GM19452 (cell line): ENCODE measurements around the gene CUX1.
"Not testable (repeated sequence)": the region's sequence is repeated elsewhere in the genome, so short reads cannot be mapped to it uniquely, and the experiment has no call there.

ENCODE experiments used
- ATAC-seq: cut with Tn5 transposase; IDR thresholded peaks from one replicate; pipeline ENCODE4 v1.9.1; 2021; ENCODE audit not compliant: unreplicated experiment

CUX1 gene

DNA sequence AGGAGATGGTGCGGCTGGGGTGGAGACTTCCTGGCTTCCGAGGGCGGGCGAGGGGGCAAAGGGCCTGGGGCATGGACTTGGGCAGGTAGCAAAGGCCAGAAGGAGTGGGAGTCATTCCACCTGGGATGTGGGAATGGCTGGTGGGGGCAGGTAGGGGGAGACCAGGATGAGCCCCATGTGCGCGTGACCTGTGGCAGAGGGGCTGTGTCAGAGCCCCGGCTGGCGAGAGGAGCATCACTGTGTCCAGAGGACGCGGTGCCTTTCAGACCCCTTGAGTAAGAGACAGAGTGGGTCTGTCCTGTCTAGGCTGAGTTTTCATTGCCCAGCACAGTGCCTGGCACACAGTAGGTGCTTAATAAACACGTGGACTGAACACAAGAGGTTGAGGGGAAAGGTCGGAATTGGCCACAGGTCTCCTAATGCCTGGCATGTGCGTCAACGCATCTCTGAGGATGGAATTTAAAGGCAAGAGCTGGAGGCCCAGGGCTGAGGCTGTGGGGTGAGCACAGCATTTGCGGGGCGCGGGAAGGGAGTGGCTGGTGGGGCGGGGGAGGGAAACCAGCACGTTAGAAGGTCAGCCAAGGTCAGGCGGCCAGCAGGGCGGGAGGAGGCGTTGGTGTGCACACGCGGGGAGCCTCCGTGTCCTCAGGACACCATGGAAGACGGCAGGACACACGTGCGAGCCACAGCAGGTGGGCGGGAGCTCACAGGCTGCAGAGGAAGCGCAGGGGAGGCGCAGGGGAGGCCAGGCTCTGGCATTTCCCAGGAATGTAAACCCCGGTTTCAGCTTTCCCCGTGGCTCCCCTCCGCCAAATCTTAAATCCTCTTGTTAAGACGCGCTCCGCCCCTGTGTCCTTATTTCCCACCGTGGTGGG is 51.8 kb downstream of the CUX1 start:
- no peak for ATAC-seq

GRCh38 chr7:101869901-101870290 is 52.5 kb downstream of the CUX1 start:
- no peak for ATAC-seq

DNA sequence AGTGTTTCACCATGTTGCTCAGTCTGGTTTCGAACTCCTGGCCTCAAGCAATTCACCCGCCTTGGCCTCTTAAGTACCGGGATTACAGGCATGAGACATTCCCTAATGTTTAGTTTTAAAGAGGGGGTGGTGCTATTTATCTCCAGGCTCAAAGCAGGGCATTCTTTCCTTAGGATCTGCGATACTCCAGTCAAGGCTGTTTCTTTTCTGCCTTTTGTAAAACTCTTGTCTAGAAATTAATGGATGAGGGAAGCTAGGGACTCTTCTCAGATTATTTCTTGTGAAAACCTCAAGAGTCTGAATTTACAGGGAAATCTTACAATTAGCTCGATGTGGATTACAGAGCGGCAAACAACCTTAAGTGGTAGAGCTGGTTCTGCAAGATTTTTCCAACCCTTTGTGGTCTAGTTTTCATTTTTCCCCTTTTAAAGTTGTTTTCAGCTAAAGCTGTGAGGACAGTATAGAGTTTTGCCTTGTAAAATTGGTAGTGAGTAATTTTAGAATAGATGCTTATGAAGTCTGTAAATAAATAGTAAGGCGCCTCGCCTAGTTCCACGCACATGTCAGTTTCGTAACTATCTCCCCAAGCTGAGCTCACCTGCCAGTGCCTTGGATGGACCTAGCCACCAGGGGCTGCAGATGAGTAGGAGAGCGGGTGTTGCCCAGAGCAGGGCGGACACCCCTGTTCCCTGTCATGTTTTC is 53.1 kb downstream of the CUX1 start:
- ATAC-seq = no peak

DNA sequence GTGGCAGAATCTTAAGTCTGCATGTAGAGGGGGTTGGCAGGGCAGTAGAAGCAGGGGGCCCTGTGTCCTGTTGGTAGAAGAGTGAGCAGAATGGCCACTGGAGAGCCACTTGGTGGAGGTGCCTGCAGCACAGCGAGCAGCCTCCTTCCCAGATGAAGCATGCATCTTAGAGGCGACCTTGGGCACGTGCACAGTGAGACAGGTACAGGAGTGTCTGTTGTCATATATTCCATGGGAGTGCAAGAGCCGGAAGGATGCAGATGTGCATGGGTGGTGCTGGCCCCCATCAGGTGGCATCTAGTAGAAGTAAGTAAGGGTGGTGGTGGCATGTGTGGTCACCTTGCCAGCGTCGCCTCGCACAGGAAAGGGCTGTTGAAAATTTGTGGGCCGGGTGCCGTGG is 53.9 kb downstream of the CUX1 start:
- no peak for ATAC-seq

DNA sequence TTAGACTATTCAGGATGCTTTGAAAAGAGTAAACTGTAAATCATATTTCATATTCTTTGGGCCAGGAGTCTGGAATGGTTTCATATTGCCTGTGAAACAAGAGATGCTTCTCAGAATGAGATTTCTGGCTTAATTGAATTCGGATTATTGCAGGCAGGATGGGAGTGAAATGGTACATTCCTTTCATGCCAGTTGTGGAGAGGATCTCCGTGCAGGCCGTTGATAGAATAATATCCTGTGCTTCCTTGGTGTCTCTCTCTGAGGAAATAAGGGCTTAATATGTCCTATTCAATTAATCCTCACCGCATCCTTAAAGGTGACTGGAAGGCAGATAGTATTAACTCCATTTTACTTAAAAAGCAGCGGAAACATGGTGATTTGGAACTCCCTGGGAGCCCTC is 56.6 kb downstream of the CUX1 start:
- ATAC-seq = no peak

DNA sequence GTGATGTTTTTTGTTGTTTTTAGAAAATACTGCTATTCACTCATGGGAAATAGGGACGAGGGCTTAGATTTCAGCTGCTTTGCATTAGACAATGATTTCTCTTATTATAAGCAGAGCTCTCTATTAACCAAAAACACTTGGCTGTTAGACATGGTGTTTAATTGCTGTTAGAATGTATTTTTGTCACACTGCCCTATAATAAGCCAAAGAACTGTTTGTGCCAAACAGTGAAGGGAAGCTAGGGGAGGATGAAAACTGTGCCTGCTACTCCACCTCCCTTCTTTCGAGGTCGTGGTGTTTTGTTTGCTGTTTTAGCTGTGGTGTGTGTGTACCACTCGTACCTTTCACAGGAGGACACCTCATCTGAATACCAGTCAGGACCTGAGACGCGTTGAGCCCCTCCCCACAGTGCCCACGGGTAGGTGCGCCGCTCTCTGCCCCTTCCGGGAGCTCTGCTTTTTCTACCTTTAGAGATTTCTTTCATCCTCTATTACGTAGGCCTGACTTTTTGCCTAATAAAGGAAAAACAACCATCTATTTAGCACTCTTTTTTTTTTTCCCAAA is 57.9 kb downstream of the CUX1 start:
- no peak for ATAC-seq

GRCh38 chr7:101877882-101878591 is 60.6 kb downstream of the CUX1 start:
- no peak for ATAC-seq

GRCh38 chr7:101878938-101879337 is 61.5 kb downstream of the CUX1 start:
- ATAC-seq = no peak

- no peak for ATAC-seq
These were observed 62.1 kb downstream of the CUX1 start for GRCh38 chr7:101879565-101879964.

GRCh38 chr7:101880282-101881054 is 63.0 kb downstream of the CUX1 start:
- no peak for ATAC-seq

DNA sequence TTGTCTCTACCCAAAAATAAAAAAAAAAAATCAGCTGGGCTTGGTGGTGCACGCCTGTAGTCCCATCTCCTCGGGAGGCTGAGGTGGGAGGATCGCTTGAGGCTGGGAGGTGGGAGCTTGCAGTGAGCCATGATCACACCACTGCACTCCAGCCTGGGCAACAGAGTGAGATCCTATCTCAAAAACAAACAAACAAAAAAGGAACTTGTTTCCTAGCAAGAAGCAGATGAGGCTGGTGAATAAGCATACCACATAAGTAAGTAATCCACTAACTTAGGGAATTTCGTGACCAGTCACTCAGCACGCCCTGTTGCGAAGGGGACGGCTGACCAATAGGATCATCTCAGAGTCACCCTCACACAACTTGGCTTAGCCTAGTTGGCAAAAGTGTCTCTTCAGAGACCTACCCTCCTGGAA is 64.6 kb downstream of the CUX1 start:
- no peak for ATAC-seq

- no peak for ATAC-seq
These were observed 65.5 kb downstream of the CUX1 start for GRCh38 chr7:101882595-101883564.

DNA sequence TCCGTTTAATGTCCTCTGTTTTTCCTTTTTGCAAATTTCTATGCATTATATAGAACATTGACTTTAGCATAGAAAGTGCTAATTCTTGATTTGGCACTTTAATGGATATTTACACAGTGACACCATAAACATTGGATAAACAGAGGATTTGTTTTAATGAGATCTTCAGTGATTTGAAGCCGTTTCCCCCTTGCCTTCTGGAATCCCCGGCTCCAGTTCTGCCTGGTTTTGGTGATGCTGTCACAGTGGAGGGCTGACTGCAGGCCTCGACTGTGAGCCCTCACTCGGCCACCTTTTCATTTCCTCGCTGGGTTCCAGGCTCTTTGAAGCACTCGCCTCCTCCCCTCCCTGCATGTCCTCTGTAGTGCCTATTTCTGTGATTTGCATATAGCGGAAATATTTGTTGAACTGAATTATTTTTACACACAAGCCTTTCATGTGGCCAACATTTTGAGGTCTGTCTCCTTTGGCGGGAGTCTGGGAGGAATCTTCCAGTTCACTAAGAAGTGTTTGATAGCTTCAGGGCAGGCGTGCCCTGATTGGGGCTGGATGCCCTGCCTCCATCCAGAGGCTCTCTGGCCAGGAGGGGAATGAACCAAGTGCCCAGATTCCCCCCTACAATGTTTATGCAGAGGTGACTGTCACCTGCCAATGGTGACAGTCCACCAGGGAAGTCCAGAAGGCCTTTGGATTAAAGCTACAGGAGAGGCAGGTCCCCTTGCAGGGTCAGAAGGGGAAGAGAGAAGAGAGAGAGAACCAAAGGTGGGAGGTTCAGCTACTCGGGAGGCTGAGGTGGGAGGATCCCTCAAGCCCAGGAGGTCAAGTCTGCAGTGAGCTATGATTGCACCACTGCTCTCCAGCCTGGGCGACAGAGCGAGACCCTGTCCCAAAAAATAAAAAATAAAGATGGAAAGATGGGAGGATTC is 67.5 kb downstream of the CUX1 start:
- peak; percentile 64 for ATAC-seq

- ATAC-seq = no peak
These were observed 68.2 kb downstream of the CUX1 start for GRCh38 chr7:101885597-101885955.

- not testable (repeated sequence) for ATAC-seq
These were observed 69.9 kb downstream of the CUX1 start for GRCh38 chr7:101887352-101887751.

GRCh38 chr7:101888564-101888963 is 71.1 kb downstream of the CUX1 start:
- ATAC-seq = not testable (repeated sequence)

DNA sequence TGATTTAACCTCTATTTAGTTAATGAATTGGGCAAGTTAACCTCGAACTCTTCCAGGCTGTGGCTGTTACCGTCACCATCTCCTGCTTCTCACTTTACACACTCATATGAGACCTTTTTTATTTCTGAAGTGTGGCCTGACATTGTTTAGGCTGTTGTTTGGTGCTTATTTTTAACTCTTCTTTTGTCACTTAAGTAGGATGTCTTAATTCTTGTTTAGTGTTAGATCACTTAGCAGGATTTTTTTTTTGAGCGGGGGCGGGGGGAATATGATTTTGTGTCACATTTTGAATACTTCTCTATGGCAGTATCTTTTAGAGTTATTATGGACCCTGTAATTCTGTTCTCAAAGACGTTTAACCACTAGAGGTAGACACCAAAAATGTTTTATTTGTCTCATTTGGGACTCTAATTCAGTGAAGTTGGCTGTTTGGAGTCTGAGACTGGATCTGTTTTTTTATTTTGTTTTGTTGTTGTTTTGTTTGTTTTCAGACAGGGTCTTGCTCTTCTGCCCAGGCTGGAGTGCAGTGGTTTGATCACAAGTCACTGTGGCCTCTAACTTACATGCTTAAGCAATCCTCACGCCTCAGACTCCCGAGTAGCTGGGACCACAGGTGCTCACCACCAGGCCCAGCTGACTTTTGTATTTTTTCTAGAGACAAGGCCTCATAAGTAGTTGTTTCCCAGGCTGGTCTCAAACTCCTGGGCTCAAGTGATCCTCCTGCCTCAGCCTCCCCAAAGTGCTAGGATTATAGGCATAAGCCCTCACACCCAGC is 73.5 kb downstream of the CUX1 start:
- no peak for ATAC-seq
